WTC11 (cell line): ENCODE measurements around the gene PRAME. TPM values are rescaled to one million over a fixed set of nuclear protein-coding genes. Genes with fewer than 3 reads are reported as not detected.

Source experiments
- ATAC-seq: fragments of 200-7000 bp; cut with Tn5 transposase; 2 replicates; pipeline ENCODE4 v1.10.0; 2021; ENCODE audit warnings: mild to moderate bottlenecking, moderate library complexity
- CTCF ChIA-PET: fragments of 300-600 bp; sonication (Branson Sonifier 250); formaldehyde crosslinking; loops from one replicate; lab custom pipeline; 2021; ENCODE audit warnings: antibody characterized with exemption; lab: Charles Lee
- POLR2A ChIA-PET: fragments of 350-600 bp; sonication (Branson Sonifier 250); formaldehyde crosslinking; loops from one replicate; lab custom pipeline; 2021; ENCODE audit warnings: antibody characterized with exemption; lab: Charles Lee
- DNase-seq: peaks from one replicate; pipeline ENCODE4 v3.0.0; 2021; ENCODE audit warnings: low spot score
- H3K27ac Mint-ChIP-seq: 2 replicates; pipeline ENCODE4 v1.8.0; 2021; ENCODE audit warnings: mixed read lengths
- H3K27me3 Mint-ChIP-seq: 2 replicates; pipeline ENCODE4 v1.8.0; 2021; ENCODE audit warnings: low read depth, mild to moderate bottlenecking, moderate library complexity, mixed read lengths
- H3K36me3 Mint-ChIP-seq: 2 replicates; pipeline ENCODE4 v1.8.0; 2021; ENCODE audit warnings: mixed read lengths
- H3K4me1 Mint-ChIP-seq: 2 replicates; pipeline ENCODE4 v1.8.0; 2022; ENCODE audit warnings: mixed read lengths
- H3K4me3 Mint-ChIP-seq: 2 replicates; pipeline ENCODE4 v1.8.0; 2021; ENCODE audit warnings: mild to moderate bottlenecking, moderate library complexity, mixed read lengths
- H3K9me3 Mint-ChIP-seq: 2 replicates; pipeline ENCODE4 v1.8.0; 2021; ENCODE audit warnings: mixed read lengths
- ARID4B ChIP-seq: sonication (generic); formaldehyde crosslinking; IDR thresholded peaks from 2 replicates; pipeline ENCODE4 v1.8.0; 2023; ENCODE audit warnings: missing genetic modification reagents, mild to moderate bottlenecking, borderline replicate concordance
- CDX4 ChIP-seq: fragments of 250-450 bp; sonication (Bioruptor Pico); IDR thresholded peaks from 2 replicates; pipeline ENCODE4 v1.9.0; 2021; ENCODE audit warnings: moderate library complexity, mild to moderate bottlenecking, inconsistent platforms, borderline replicate concordance
- FOXJ3 ChIP-seq: sonication (generic); formaldehyde crosslinking; IDR thresholded peaks from 2 replicates; pipeline ENCODE4 v1.9.0; 2021; ENCODE audit warnings: missing genetic modification reagents, mild to moderate bottlenecking, borderline replicate concordance
- HMGA2 ChIP-seq: fragments of 250-450 bp; sonication (Bioruptor Pico); IDR thresholded peaks from 2 replicates; pipeline ENCODE4 v1.4.0; 2021; ENCODE audit warnings: mild to moderate bottlenecking, moderate library complexity
- NR1H2 ChIP-seq: sonication (generic); formaldehyde crosslinking; IDR thresholded peaks from 2 replicates; pipeline ENCODE4 v1.9.0; 2021; ENCODE audit warnings: mild to moderate bottlenecking, moderate library complexity, missing genetic modification reagents
- NR2C2 ChIP-seq: sonication (generic); formaldehyde crosslinking; IDR thresholded peaks from 2 replicates; pipeline ENCODE4 v1.8.0; 2022; ENCODE audit warnings: mild to moderate bottlenecking, missing genetic modification reagents
- OVOL2 ChIP-seq: fragments of 250-450 bp; sonication (Bioruptor Pico); IDR thresholded peaks from 2 replicates; pipeline ENCODE4 v1.9.0; 2021; ENCODE audit warnings: mild to moderate bottlenecking, borderline replicate concordance
- PREB ChIP-seq: sonication (generic); formaldehyde crosslinking; IDR thresholded peaks from 2 replicates; pipeline ENCODE4 v1.8.1; 2022; ENCODE audit warnings: mild to moderate bottlenecking, missing genetic modification reagents, moderate library complexity, borderline replicate concordance
- SMAD4 ChIP-seq: sonication (generic); formaldehyde crosslinking; IDR thresholded peaks from 2 replicates; pipeline ENCODE4 v1.8.0; 2022; ENCODE audit warnings: mild to moderate bottlenecking, missing genetic modification reagents
- SOX15 ChIP-seq: fragments of 250-450 bp; sonication (Bioruptor Pico); IDR thresholded peaks from 2 replicates; pipeline ENCODE4 v1.9.0; 2021; ENCODE audit warnings: mild to moderate bottlenecking
- SP1 ChIP-seq: sonication (generic); formaldehyde crosslinking; conservative IDR thresholded peaks from 2 replicates; pipeline ENCODE4 v1.8.1; 2022; ENCODE audit warnings: missing genetic modification reagents
- TCF7 ChIP-seq: sonication (generic); formaldehyde crosslinking; IDR thresholded peaks from 2 replicates; pipeline ENCODE4 v1.8.0; 2022; ENCODE audit warnings: mild to moderate bottlenecking, low read depth, missing genetic modification reagents, moderate library complexity
- ZBTB21 ChIP-seq: sonication (generic); formaldehyde crosslinking; IDR thresholded peaks from 2 replicates; pipeline ENCODE4 v1.8.1; 2023; ENCODE audit warnings: mild to moderate bottlenecking, missing genetic modification reagents, borderline replicate concordance
- ZNF416 ChIP-seq: fragments of 250-450 bp; sonication (Bioruptor Pico); IDR thresholded peaks from 2 replicates; pipeline ENCODE4 v1.9.0; 2021; ENCODE audit warnings: mild to moderate bottlenecking, inconsistent platforms
- ZNF512 ChIP-seq: sonication (generic); formaldehyde crosslinking; IDR thresholded peaks from 2 replicates; pipeline ENCODE4 v1.8.1; 2022; ENCODE audit warnings: missing genetic modification reagents, borderline replicate concordance
- ZSCAN18 ChIP-seq: fragments of 250-450 bp; sonication (Bioruptor Pico); IDR thresholded peaks from 2 replicates; pipeline ENCODE4 v2.1.2; 2022; ENCODE audit warnings: mild to moderate bottlenecking, moderate library complexity
- total RNA-seq: library from RNA; stranded (reverse); gene quantifications from 3 replicates; pipeline ENCODE4 v1.2.3, GENCODE V29; 2021
- TF ChIP-seq, protein P1 (sequence below): sonication (generic); formaldehyde crosslinking; IDR thresholded peaks from 2 replicates; pipeline ENCODE4 v1.8.0; 2022; ENCODE audit warnings: mild to moderate bottlenecking, missing genetic modification reagents
- TF ChIP-seq, protein P2 (sequence below): sonication (generic); formaldehyde crosslinking; IDR thresholded peaks from 2 replicates; pipeline ENCODE4 v1.8.1; 2023; ENCODE audit warnings: mild to moderate bottlenecking, missing genetic modification reagents
- TF ChIP-seq, protein P3 (sequence below): sonication (generic); formaldehyde crosslinking; IDR thresholded peaks from 2 replicates; pipeline ENCODE4 v1.8.1; 2023; ENCODE audit warnings: mild to moderate bottlenecking, missing genetic modification reagents, moderate library complexity

Gene PRAME
- total RNA-seq, 1 experiment from 2014 or later, result 1.5 TPM

DNA sequence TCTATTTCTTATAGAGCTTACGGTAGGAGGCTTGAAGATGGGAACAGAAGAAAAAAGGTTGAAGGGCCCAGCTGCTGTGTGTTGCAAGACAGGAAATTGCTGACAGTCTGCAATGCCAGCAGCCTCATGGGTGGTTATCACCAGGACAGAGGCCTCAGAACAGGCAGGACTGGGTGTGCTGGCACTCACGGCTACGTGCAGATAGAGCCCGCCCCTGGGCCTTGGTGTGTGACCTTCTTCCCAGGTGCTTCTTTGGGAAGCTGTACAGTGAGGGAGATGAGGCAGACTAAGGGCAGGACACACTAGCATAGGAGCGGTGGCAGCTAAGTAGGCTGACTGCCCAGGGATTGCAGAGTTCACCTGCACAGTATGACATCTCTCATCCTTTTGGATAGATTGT, 12.6 kb downstream of the PRAME start:
- H3K27me3 Mint-ChIP-seq, result peaks cover 100% of the 10 kb centered on the region
- CTCF ChIA-PET, result interaction anchor here (0.6 kb wide), 1 partner anchor 55 kb away, joined by 3 read pairs; no protein-coding TSS in a partner anchor
- no peak for DNase-seq
- H3K9me3 Mint-ChIP-seq, result no peaks in the 10 kb centered on the region
- H3K4me1 Mint-ChIP-seq, result no peaks in the 10 kb centered on the region
- POLR2A ChIA-PET, result no interaction called here
- ATAC-seq, result no peak
- no peak overlapping the region for H3K27ac Mint-ChIP-seq
- H3K36me3 Mint-ChIP-seq, result no peaks in the 10 kb centered on the region
- no peak overlapping the region for H3K4me3 Mint-ChIP-seq
- TF ChIP-seq ARID4B, result no peak
- TF ChIP-seq SP1, result no peak
- TF ChIP-seq SMAD4 (CRISPR knock-in tag), result no peak
- TF ChIP-seq NR2C2 (CRISPR knock-in tag), result no peak
- no peak for TF ChIP-seq ZSCAN18 (CRISPR knock-in tag)
- no peak for TF ChIP-seq ZBTB21 (CRISPR knock-in tag)
- no peak for TF ChIP-seq ZNF416 (CRISPR knock-in tag)
- TF ChIP-seq OVOL2, result no peak
- TF ChIP-seq SOX15 (CRISPR knock-in tag), result no peak
- TF ChIP-seq, protein P1, sequence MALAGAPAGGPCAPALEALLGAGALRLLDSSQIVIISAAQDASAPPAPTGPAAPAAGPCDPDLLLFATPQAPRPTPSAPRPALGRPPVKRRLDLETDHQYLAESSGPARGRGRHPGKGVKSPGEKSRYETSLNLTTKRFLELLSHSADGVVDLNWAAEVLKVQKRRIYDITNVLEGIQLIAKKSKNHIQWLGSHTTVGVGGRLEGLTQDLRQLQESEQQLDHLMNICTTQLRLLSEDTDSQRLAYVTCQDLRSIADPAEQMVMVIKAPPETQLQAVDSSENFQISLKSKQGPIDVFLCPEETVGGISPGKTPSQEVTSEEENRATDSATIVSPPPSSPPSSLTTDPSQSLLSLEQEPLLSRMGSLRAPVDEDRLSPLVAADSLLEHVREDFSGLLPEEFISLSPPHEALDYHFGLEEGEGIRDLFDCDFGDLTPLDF (CRISPR knock-in tag), result no peak
- no peak for TF ChIP-seq PREB (CRISPR knock-in tag)
- TF ChIP-seq ZNF512 (CRISPR knock-in tag), result no peak
- TF ChIP-seq NR1H2 (CRISPR knock-in tag), result no peak
- TF ChIP-seq HMGA2, result no peak

DNA sequence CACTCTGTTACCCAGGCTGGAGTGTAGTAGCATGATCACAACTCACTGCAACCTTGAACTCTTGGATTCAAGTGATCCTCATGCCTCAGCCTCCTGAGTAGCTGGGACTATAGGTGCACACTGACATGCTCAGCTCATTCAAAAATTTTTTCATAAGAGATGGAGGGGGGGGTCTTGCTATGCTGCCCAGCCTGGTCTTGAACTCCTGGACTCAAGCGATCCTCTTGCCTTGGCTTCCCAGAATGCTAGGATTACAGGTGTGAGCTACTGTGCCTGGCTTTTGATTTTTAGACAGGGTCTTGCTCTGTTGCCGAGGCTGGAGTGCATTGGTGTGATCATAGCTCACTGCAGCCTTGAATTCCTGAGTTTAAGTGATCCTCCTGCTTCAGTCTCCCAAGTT, 14.0 kb downstream of the PRAME start:
- no peaks in the 10 kb centered on the region for H3K36me3 Mint-ChIP-seq
- TF ChIP-seq NR1H2 (CRISPR knock-in tag) (no peak), CDX4 (CRISPR knock-in tag) (no peak), FOXJ3 (CRISPR knock-in tag) (no peak), TCF7 (CRISPR knock-in tag) (no peak)
- TF ChIP-seq, protein P2, sequence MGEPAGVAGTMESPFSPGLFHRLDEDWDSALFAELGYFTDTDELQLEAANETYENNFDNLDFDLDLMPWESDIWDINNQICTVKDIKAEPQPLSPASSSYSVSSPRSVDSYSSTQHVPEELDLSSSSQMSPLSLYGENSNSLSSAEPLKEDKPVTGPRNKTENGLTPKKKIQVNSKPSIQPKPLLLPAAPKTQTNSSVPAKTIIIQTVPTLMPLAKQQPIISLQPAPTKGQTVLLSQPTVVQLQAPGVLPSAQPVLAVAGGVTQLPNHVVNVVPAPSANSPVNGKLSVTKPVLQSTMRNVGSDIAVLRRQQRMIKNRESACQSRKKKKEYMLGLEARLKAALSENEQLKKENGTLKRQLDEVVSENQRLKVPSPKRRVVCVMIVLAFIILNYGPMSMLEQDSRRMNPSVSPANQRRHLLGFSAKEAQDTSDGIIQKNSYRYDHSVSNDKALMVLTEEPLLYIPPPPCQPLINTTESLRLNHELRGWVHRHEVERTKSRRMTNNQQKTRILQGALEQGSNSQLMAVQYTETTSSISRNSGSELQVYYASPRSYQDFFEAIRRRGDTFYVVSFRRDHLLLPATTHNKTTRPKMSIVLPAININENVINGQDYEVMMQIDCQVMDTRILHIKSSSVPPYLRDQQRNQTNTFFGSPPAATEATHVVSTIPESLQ (CRISPR knock-in tag), result no peak
- TF ChIP-seq, protein P3, sequence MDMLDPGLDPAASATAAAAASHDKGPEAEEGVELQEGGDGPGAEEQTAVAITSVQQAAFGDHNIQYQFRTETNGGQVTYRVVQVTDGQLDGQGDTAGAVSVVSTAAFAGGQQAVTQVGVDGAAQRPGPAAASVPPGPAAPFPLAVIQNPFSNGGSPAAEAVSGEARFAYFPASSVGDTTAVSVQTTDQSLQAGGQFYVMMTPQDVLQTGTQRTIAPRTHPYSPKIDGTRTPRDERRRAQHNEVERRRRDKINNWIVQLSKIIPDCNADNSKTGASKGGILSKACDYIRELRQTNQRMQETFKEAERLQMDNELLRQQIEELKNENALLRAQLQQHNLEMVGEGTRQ (CRISPR knock-in tag), result no peak
- ATAC-seq (no peak), DNase-seq (no peak)
- H3K4me1 Mint-ChIP-seq, result no peaks in the 10 kb centered on the region
- ChIA-PET POLR2A (no interaction called here), CTCF (no interaction called here)
- H3K9me3 Mint-ChIP-seq, result peaks cover 3% of the 10 kb centered on the region
- H3K27me3 Mint-ChIP-seq, result peaks cover 98% of the 10 kb centered on the region
- no peak overlapping the region for H3K27ac Mint-ChIP-seq
- H3K4me3 Mint-ChIP-seq, result no peak overlapping the region
